Panc1 (cell line): ENCODE results near the gene CLIC1. TPM values are rescaled to one million over a fixed set of nuclear protein-coding genes. Genes with fewer than 3 reads are reported as not detected.
A peak's percentile ranks its signal among the peaks of the same experiment; 100 is the strongest.

Source experiments
- ATAC-seq: fragments of 200-7000 bp; cut with Tn5 transposase; 2 replicates; pipeline ENCODE4 v1.9.1; 2020; ENCODE audit warnings: mild to moderate bottlenecking, moderate library complexity
- BruUV-seq: library from RNA; stranded (reverse); fragments of 400-500 nt; replicated peaks from 2 replicates; lab custom pipeline; 2021; lab: Mats Ljungman, UMichigan
- CTCF ChIA-PET: fragments of 300-600 bp; sonication (Branson Sonifier 250); formaldehyde crosslinking; loops from one replicate; lab custom pipeline; 2022; ENCODE audit warnings: antibody characterized with exemption; lab: Charles Lee
- POLR2A ChIA-PET: fragments of 300-600 bp; sonication (Branson Sonifier 250); formaldehyde crosslinking; loops from one replicate; lab custom pipeline; 2022; ENCODE audit warnings: antibody characterized with exemption; lab: Charles Lee
- DNase-seq: peaks from one replicate; pipeline ENCODE4 v3.0.0-alpha.2; 2010; ENCODE audit warnings: low read depth, low spot score
- H3K27ac ChIP-seq: 2 replicates; pipeline ENCODE4 v1.5.1; 2011; ENCODE audit warnings: mild to moderate bottlenecking, low read length, inconsistent platforms
- H3K27me3 ChIP-seq: fragments of 200-500 bp; sonication (Bioruptor generic); 2 replicates; pipeline ENCODE4 v1.6.0; 2014; ENCODE audit warnings: low read length, inconsistent platforms; ENCODE audit not compliant: control insufficient read depth, insufficient read depth
- H3K36me3 ChIP-seq: fragments of 200-500 bp; sonication (Bioruptor generic); 2 replicates; pipeline ENCODE4 v1.5.1; 2014; ENCODE audit warnings: inconsistent platforms, mild to moderate bottlenecking, low read length, moderate library complexity; ENCODE audit not compliant: control insufficient read depth, insufficient read depth
- H3K4me1 ChIP-seq: 2 replicates; pipeline ENCODE4 v1.5.1; 2011; ENCODE audit warnings: inconsistent platforms, mild to moderate bottlenecking, low read length, moderate library complexity; ENCODE audit not compliant: control insufficient read depth, insufficient read depth
- H3K4me3 ChIP-seq, 2 experiments: 2 replicates each; pipeline ENCODE4 v1.5.1; 2011 to 2012; ENCODE audit warnings: low read depth in 2 of 2, low read length in 2 of 2, mild to moderate bottlenecking in 2 of 2, inconsistent platforms in 1 of 2, moderate library complexity in 1 of 2
- H3K9me3 ChIP-seq: fragments of 200-500 bp; sonication (Bioruptor generic); 2 replicates; pipeline ENCODE4 v1.5.1; 2014; ENCODE audit warnings: low read depth, mild to moderate bottlenecking, inconsistent platforms, low read length, moderate library complexity; ENCODE audit not compliant: control insufficient read depth, insufficient read depth
- CTCF ChIP-seq: fragments of 450-650 bp; IDR thresholded peaks from 2 replicates; pipeline ENCODE4 v1.5.1; 2017; ENCODE audit warnings: mild to moderate bottlenecking
- POLR2AphosphoS5 ChIP-seq: IDR thresholded peaks from 2 replicates; pipeline ENCODE4 v1.6.1; 2012; ENCODE audit warnings: mild to moderate bottlenecking, low read depth, low read length, moderate library complexity
- REST ChIP-seq, 2 experiments: IDR thresholded peaks; 2 replicates each; pipeline ENCODE4 v1.6.1; 2011 to 2012; ENCODE audit warnings: low read depth in 2 of 2, control low read depth in 1 of 2, low read length in 1 of 2, mild to moderate bottlenecking in 1 of 2, moderate library complexity in 1 of 2; ENCODE audit not compliant: insufficient read depth in 1 of 2
- SIN3A ChIP-seq: IDR thresholded peaks from 2 replicates; pipeline ENCODE4 v1.6.1; 2012; ENCODE audit warnings: low read depth, mild to moderate bottlenecking, low read length, moderate library complexity, borderline replicate concordance; ENCODE audit not compliant: insufficient read depth
- TCF7L2 ChIP-seq: IDR thresholded peaks from 2 replicates; pipeline ENCODE4 v1.6.1; 2011; ENCODE audit warnings: mild to moderate bottlenecking, low read depth, low read length, inconsistent platforms
- in situ Hi-C: cut with HindIII; loops from 2 replicates; pipeline ENCODE4 v1.10.0; 2016; ENCODE audit warnings: low sequenced_read_pairs, low pct_unique_long_range_greater_than_20kb
- intact Hi-C: fragments of 100-400 bp; cut with micrococcal nuclease; formaldehyde crosslinking; loops from one replicate; pipeline ENCODE4 v1.10.0; 2022; ENCODE audit not compliant: unreplicated experiment
- total RNA-seq: library from RNA; stranded (reverse); gene quantifications from one replicate; pipeline ENCODE4 v1.2.1, GENCODE V29; 2021; ENCODE audit not compliant: unreplicated experiment

Gene CLIC1
- total RNA-seq, 1 experiment from 2014 or later = 583 TPM

- intact Hi-C loops = loop anchor here (10.0 kb wide), 1 partner anchor 49 kb away; the partner anchor contains the start of gene HSPA1B
- Histone ChIP-seq H3K4me1 (peaks cover 31% of the 10 kb centered on the region), H3K4me3 (no peak overlapping the region), H3K36me3 (no peaks in the 10 kb centered on the region), H3K9me3 (no peaks in the 10 kb centered on the region), H3K27ac (peak overlapping the region; percentile 48), H3K27me3 (no peaks in the 10 kb centered on the region)
- TF ChIP-seq REST (IDR thresholded peaks at IDR 0.05; ENCODE audit: insufficient read depth in 1 of 2, low read depth in 2 of 2, low read length in 1 of 2) = no peak
- no peak for TF ChIP-seq TCF7L2
- no peak for TF ChIP-seq POLR2AphosphoS5
- no peak for TF ChIP-seq SIN3A
- TF ChIP-seq CTCF = no peak
- ChIA-PET POLR2A (interaction anchor here (0.5 to 0.7 kb wide), 3 partner anchors 59 to 1542 kb away, joined by 3 to 8 read pairs (median 6); no protein-coding TSS in a partner anchor), CTCF (interaction anchor here (0.6 to 1.2 kb wide), 3 partner anchors 16 to 192 kb away, joined by 3 to 7 read pairs (median 5); no protein-coding TSS in a partner anchor)
- no TSS peak for BruUV-seq
- in situ Hi-C loops = no loop called here
- DNase-seq = no peak
- ATAC-seq = no peak
These were observed 39.5 kb upstream of the CLIC1 start for GRCh38 chr6:31775633-31776484.

- BruUV-seq = no TSS peak
- Histone ChIP-seq H3K4me1 (peaks cover 31% of the 10 kb centered on the region), H3K9me3 (no peaks in the 10 kb centered on the region), H3K27me3 (no peaks in the 10 kb centered on the region), H3K27ac (peak overlapping the region; percentile 42), H3K4me3 (no peak overlapping the region), H3K36me3 (no peaks in the 10 kb centered on the region)
- intact Hi-C loops (loop anchor here (10.0 kb wide), 1 partner anchor 50 kb away; the partner anchor contains the start of gene HSPA1B), in situ Hi-C loops (no loop called here)
- POLR2A ChIA-PET = interaction anchor here (0.5 to 0.7 kb wide), 4 partner anchors 60 to 1543 kb away, joined by 3 to 8 read pairs (median 4); partner anchors contain the start of gene DXO
- no peak for TF ChIP-seq REST (IDR thresholded peaks at IDR 0.05; ENCODE audit: insufficient read depth in 1 of 2, low read depth in 2 of 2, low read length in 1 of 2)
- TF ChIP-seq POLR2AphosphoS5 = no peak
- no peak for TF ChIP-seq TCF7L2
- TF ChIP-seq CTCF = no peak
- no peak for TF ChIP-seq SIN3A
- ATAC-seq (peak; percentile 28; the same call in 1 of the 2 replicates), DNase-seq (no peak)
- CTCF ChIA-PET = interaction anchor here (0.6 to 1.2 kb wide), 3 partner anchors 16 to 192 kb away, joined by 3 to 7 read pairs (median 5); no protein-coding TSS in a partner anchor
These were observed 38.9 kb upstream of the CLIC1 start for GRCh38 chr6:31775184-31775583.
